ENCODE data around the gene CDKN2C. TPM values are rescaled to one million over a fixed set of nuclear protein-coding genes. Genes with fewer than 3 reads are reported as not detected.

CDKN2C gene
- total and polyA plus RNA-seq, 3 donors from 2014 or later, result 7.4 to 9.5 (median 8.8) TPM

DNA sequence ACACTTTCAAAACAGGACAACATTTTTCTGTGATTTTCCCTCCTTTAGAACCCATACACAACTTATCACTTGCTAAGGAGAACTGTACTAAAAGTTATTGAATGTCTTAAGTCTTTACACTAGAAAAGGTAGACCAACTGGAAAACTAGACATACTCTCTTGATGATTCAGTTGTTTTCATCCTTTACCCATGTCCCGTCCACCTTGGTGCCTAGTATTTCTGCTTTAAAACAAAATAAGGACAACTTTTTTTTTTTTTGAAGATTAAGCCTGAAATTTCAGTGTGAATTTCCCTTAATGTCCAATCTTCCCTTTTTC, 4.5 kb downstream of the CDKN2C start:
- 80 to 87% methylated on average over 1 of the region's 1 CpG for WGBS, 2 donors
- H3K27me3 ChIP-seq, result no peaks in the 10 kb centered on the region
- H3K4me1 ChIP-seq, result no peaks in the 10 kb centered on the region
- H3K9me3 ChIP-seq, result no peaks in the 10 kb centered on the region
- intact Hi-C loops (cut with DNase I; ENCODE audit: low total_unique reads), result no loop called here
- no peaks in the 10 kb centered on the region for H3K36me3 ChIP-seq (ENCODE audit: low read depth, missing control alignments)
- no peak for DNase-seq
- peak overlapping the region in 1 of 2 donors; percentile 42 for H3K27ac ChIP-seq
- TF ChIP-seq, protein P1, sequence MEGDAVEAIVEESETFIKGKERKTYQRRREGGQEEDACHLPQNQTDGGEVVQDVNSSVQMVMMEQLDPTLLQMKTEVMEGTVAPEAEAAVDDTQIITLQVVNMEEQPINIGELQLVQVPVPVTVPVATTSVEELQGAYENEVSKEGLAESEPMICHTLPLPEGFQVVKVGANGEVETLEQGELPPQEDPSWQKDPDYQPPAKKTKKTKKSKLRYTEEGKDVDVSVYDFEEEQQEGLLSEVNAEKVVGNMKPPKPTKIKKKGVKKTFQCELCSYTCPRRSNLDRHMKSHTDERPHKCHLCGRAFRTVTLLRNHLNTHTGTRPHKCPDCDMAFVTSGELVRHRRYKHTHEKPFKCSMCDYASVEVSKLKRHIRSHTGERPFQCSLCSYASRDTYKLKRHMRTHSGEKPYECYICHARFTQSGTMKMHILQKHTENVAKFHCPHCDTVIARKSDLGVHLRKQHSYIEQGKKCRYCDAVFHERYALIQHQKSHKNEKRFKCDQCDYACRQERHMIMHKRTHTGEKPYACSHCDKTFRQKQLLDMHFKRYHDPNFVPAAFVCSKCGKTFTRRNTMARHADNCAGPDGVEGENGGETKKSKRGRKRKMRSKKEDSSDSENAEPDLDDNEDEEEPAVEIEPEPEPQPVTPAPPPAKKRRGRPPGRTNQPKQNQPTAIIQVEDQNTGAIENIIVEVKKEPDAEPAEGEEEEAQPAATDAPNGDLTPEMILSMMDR (IDR thresholded peaks at IDR 0.05), result no peak
- TF ChIP-seq POLR2A (IDR thresholded peaks at IDR 0.05), result no peak
- no peak overlapping the region for H3K4me3 ChIP-seq

DNA sequence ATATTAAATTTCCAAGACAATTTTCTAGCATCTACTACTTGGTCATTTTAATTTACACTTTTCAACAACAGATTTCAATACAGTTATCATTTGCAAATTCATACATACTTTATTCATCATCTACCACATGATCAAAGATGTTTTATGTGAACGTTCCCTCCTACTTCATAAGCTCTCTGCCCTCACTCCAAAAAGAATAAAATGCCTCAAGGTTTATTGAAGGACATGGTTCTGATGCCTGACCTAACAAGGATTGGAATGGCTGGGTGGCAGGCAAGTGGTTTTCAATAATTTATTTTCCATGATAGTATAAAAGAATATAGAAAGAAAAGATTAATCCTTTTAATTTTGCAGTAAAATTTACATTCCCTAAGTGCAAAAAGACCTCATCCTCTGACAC, 5.4 kb downstream of the CDKN2C start:
- TF ChIP-seq, protein P1 (IDR thresholded peaks at IDR 0.05), result no peak
- no peak for TF ChIP-seq POLR2A (IDR thresholded peaks at IDR 0.05)
- no peaks in the 10 kb centered on the region for H3K36me3 ChIP-seq (ENCODE audit: low read depth, missing control alignments)
- H3K27ac ChIP-seq, result peak overlapping the region in 1 of 2 donors; percentile 97
- no peaks in the 10 kb centered on the region for H3K27me3 ChIP-seq
- intact Hi-C loops (cut with DNase I; ENCODE audit: low total_unique reads), result no loop called here
- DNase-seq, result no peak
- H3K9me3 ChIP-seq, result no peaks in the 10 kb centered on the region
- no peaks in the 10 kb centered on the region for H3K4me1 ChIP-seq
- H3K4me3 ChIP-seq, result no peak overlapping the region
- 52 to 67% methylated on average over 1 of the region's 1 CpG for WGBS, 2 donors

DNA sequence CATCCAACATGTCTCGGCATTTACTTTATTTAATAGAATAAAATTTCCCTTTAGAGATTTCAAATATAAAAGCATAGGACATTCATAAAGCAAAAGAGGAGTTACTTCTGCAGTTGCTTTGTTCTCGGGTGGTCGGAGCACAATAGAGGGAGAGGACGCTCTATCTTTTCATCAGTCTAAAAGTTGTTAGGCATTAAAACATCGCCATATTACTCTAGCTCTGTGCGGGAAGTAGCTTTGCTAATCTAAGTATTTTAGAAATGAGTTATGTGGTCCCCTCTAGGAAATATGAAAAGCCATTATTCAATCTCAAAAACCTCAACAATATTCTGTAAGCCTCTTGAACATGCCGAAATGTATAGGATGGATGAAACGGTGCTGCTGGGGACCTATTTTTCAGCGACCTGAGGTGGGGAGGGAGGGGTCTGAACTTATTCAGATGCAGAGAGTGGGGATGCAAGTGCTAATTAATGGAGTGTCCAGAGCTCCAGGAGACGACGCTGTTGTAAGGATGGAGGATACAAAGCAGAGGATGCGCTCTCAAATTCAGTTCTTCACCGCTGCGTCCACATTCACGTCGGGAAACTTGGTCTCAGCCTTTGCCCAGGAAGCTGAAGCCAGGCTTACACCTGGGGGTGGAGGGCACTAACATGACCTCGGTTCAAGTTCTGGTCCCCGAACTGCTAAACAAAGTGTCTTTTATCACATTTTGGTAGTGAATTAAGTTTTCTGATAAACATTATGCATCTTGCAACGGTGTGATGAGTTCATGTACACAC, 6.3 kb downstream of the CDKN2C start:
- intact Hi-C loops (cut with DNase I; ENCODE audit: low total_unique reads), result no loop called here
- Histone ChIP-seq H3K27me3 (no peaks in the 10 kb centered on the region), H3K9me3 (no peaks in the 10 kb centered on the region), H3K4me3 (peak overlapping the region; percentile 69 to 85), H3K4me1 (no peaks in the 10 kb centered on the region), H3K36me3 (ENCODE audit: low read depth, missing control alignments) (no peaks in the 10 kb centered on the region), H3K27ac (peak overlapping the region; percentile 95 to 97)
- DNase-seq, result no peak
- WGBS, 2 donors, result 34 to 45% methylated on average over 19 of the region's 19 CpGs
- TF ChIP-seq POLR2A (IDR thresholded peaks at IDR 0.05), result no peak

DNA sequence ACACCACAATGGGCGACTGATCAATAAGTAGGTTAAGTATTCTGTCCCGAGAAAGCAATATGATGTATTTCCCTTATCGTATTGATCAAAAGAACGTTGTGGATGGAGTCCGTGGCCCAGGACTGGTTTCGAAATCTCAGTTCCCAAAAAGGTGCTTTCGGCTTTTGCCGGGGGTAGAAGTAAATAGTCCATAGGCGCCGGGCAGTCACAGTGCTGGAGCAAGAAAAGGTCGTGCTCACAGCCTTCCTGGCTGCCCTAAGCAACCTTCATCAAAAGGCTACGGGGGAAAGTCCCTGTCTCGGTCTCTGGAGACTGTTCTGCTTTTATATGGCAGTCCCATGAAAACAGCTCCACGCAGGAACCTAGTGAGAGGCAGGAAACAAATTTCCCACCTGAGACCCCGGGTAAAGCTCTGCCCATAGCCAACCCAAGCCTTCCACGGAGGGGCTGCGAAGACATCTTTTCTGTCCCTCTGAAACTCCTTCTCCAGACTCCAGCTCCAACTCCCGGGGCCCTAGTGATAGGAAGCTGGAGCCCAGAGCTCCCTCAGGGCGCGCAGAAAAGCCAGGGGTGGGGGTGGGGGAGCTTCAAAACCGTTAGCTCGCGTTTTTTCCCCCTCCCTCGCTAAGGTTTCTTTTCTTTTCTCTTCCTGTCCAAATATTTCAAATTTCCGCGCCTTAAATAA, 7.0 kb downstream of the CDKN2C start:
- H3K9me3 ChIP-seq, result no peaks in the 10 kb centered on the region
- intact Hi-C loops (cut with DNase I; ENCODE audit: low total_unique reads), result no loop called here
- TF ChIP-seq POLR2A (IDR thresholded peaks at IDR 0.05), result no peak
- TF ChIP-seq, protein P1 (IDR thresholded peaks at IDR 0.05), result peak in 1 of 3 experiments; percentile 2
- no peaks in the 10 kb centered on the region for H3K36me3 ChIP-seq (ENCODE audit: low read depth, missing control alignments)
- H3K4me1 ChIP-seq, result no peaks in the 10 kb centered on the region
- peak overlapping the region; percentile 69 to 85 for H3K4me3 ChIP-seq
- peak overlapping the region; percentile 95 to 97 for H3K27ac ChIP-seq
- WGBS, 2 donors, result 2 to 6% methylated on average over 26 of the region's 26 CpGs
- H3K27me3 ChIP-seq, result no peaks in the 10 kb centered on the region
- DNase-seq, result peak; percentile 37

DNA sequence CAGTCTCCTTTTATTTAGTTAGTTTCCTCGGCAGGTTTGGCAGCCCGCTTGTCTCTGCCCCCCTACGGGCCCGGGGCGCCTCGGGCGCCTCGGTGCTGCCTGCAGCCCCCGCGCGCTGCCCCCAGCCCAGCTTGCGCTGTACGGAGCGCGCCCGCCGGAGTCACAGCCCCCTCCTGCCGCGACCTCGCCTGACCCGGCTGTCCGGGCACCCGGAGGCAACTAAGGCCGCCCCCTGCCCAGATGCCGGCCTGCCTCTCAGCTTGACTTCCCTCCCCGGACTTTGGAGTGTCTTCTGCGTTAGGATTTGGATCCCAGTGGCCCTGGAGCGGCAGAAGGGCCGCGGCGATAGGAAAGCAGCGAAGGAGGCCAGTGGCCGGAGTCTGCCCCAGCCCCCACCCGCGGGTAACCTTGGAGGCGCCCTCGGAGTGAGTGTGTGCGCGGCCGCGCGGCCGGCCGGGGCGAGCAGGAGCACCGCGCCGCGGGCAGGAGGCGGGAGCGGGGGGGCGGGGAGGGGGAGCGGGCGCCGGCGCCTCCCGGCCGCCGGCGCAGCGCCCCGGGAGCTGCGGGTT, 7.6 kb downstream of the CDKN2C start:
- H3K27ac ChIP-seq, result peak overlapping the region; percentile 95 to 97
- TF ChIP-seq POLR2A (IDR thresholded peaks at IDR 0.05), result no peak
- TF ChIP-seq, protein P1 (IDR thresholded peaks at IDR 0.05), result no peak
- intact Hi-C loops (cut with DNase I; ENCODE audit: low total_unique reads), result no loop called here
- peak overlapping the region; percentile 69 to 85 for H3K4me3 ChIP-seq
- no peaks in the 10 kb centered on the region for H3K9me3 ChIP-seq
- WGBS, 2 donors, result 1 to 2% methylated on average over 12 to 53 of the region's 63 CpGs
- no peaks in the 10 kb centered on the region for H3K27me3 ChIP-seq
- peak; percentile 53 for DNase-seq
- no peaks in the 10 kb centered on the region for H3K36me3 ChIP-seq (ENCODE audit: low read depth, missing control alignments)
- H3K4me1 ChIP-seq, result no peaks in the 10 kb centered on the region
